B cell (primary cell): ENCODE measurements around the gene NNT. TPM values are rescaled to one million over a fixed set of nuclear protein-coding genes. Genes with fewer than 3 reads are reported as not detected.

Experiments
- ATAC-seq: fragments of 200-7000 bp; cut with Tn5 transposase; one replicate; pipeline ENCODE4 v1.10.0; 2021; ENCODE audit warnings: low read depth, mild to moderate bottlenecking, moderate number of reproducible peaks, moderate library complexity
- CTCF ChIA-PET: fragments of 350-600 bp; sonication (Branson Sonifier 250); formaldehyde crosslinking; loops from one replicate; lab custom pipeline; 2021; ENCODE audit warnings: antibody characterized with exemption, inconsistent platforms; lab: Charles Lee
- POLR2A ChIA-PET: fragments of 350-600 bp; sonication (Branson Sonifier 250); formaldehyde crosslinking; loops from one replicate; lab custom pipeline; 2021; ENCODE audit warnings: antibody characterized with exemption; lab: Charles Lee
- DNase-seq: peaks from one replicate; pipeline ENCODE4 v3.0.0; 2013
- H2AFZ ChIP-seq: 2 replicates; pipeline ENCODE4 v1.6.1; 2012; ENCODE audit warnings: mild to moderate bottlenecking, low read depth, low read length; ENCODE audit not compliant: insufficient read depth, poor library complexity, severe bottlenecking
- H3K27ac ChIP-seq, 2 donors: 1 replicate in 1 of 2; 2 replicates in 1 of 2; pipeline ENCODE4 v1.5.1; 2012 to 2013; ENCODE audit warnings: low read length in 2 of 2, mild to moderate bottlenecking in 2 of 2, moderate library complexity in 1 of 2
- H3K27me3 ChIP-seq, 4 experiments: fragments of 200-600 bp in 1 of 4; sonication (generic) in 1 of 4; replicated peaks in 1 of 4; 1 replicate in 2 of 4; 2 replicates in 2 of 4; pipeline versions ENCODE4 v1.6.1 to v1.7.0; 2013 to 2016; ENCODE audit warnings: low read length in 3 of 4, mild to moderate bottlenecking in 2 of 4, mixed read lengths in 1 of 4, moderate library complexity in 1 of 4; ENCODE audit not compliant: insufficient read depth in 4 of 4, control insufficient read depth in 3 of 4; ENCODE audit errors: control extremely low read depth in 1 of 4
- H3K36me3 ChIP-seq, 2 experiments: replicated peaks in 1 of 2; 1 replicate in 1 of 2; 2 replicates in 1 of 2; pipeline versions ENCODE4 v1.6.1 to v1.7.1; 2013; ENCODE audit warnings: low read length in 1 of 2; ENCODE audit not compliant: insufficient read depth in 2 of 2, control insufficient read depth in 1 of 2; ENCODE audit errors: control extremely low read depth in 1 of 2, extremely low read depth in 1 of 2
- H3K4me1 ChIP-seq, 2 donors: fragments of 200-600 bp in 1 of 2; sonication (generic) in 1 of 2; 1 replicate in 1 of 2; 2 replicates in 1 of 2; pipeline versions ENCODE4 v1.5.1 to v1.6.1; 2013 to 2017; ENCODE audit warnings: low read length in 2 of 2; ENCODE audit not compliant: control insufficient read depth in 2 of 2, insufficient read depth in 2 of 2
- H3K4me2 ChIP-seq: replicated peaks from 2 replicates; pipeline ENCODE3; 2012; ENCODE audit warnings: mild to moderate bottlenecking, low read depth, low read length; ENCODE audit not compliant: poor library complexity, severe bottlenecking
- H3K4me3 ChIP-seq, 5 experiments: fragments of 200-600 bp in 1 of 5; sonication (generic) in 1 of 5; 1 replicate in 3 of 5; 2 replicates in 2 of 5; pipeline versions ENCODE4 v1.5.1 to v1.7.0; 2011 to 2016; ENCODE audit warnings: low read length in 4 of 5, mild to moderate bottlenecking in 4 of 5, low read depth in 2 of 5, control low read depth in 1 of 5, moderate library complexity in 1 of 5; ENCODE audit not compliant: insufficient read depth in 1 of 5; ENCODE audit errors: control extremely low read depth in 1 of 5, extremely low read depth in 1 of 5
- H3K79me2 ChIP-seq: fragments of 200-600 bp; sonication (generic); one replicate; pipeline ENCODE4 v1.6.0; 2016; ENCODE audit warnings: low read length; ENCODE audit not compliant: control insufficient read depth, insufficient read depth
- H3K9ac ChIP-seq: fragments of 200-600 bp; sonication (generic); 2 replicates; pipeline ENCODE4 v1.6.1; 2017; ENCODE audit warnings: mild to moderate bottlenecking, low read length, moderate library complexity
- H3K9me3 ChIP-seq, 3 donors: one replicate each; pipeline versions ENCODE4 v1.6.1 to v1.7.1; 2013; ENCODE audit warnings: low read length in 2 of 3; ENCODE audit not compliant: control insufficient read depth in 2 of 3, insufficient read depth in 1 of 3; ENCODE audit errors: control extremely low read depth in 1 of 3
- H4K20me1 ChIP-seq: 2 replicates; pipeline ENCODE4 v1.6.0; 2012; ENCODE audit warnings: mild to moderate bottlenecking, low read length; ENCODE audit not compliant: insufficient read depth, control insufficient read depth, poor library complexity, severe bottlenecking
- H3K27ac Mint-ChIP-seq: one replicate; pipeline ENCODE4 v1.8.0; 2021; ENCODE audit warnings: mixed read lengths
- H3K27me3 Mint-ChIP-seq: one replicate; pipeline ENCODE4 v1.8.0; 2021; ENCODE audit warnings: mixed read lengths
- H3K4me1 Mint-ChIP-seq: one replicate; pipeline ENCODE4 v1.8.0; 2021; ENCODE audit warnings: mixed read lengths
- H3K4me3 Mint-ChIP-seq: one replicate; pipeline ENCODE4 v1.8.0; 2021; ENCODE audit warnings: mixed read lengths
- H3K9me3 Mint-ChIP-seq: one replicate; pipeline ENCODE4 v1.8.0; 2022; ENCODE audit warnings: mixed read lengths; ENCODE audit not compliant: insufficient read depth
- EZH2 ChIP-seq: IDR thresholded peaks from 2 replicates; pipeline ENCODE4 v1.6.1; 2012; ENCODE audit warnings: borderline replicate concordance, low read depth, mild to moderate bottlenecking, moderate library complexity, low read length; ENCODE audit not compliant: insufficient read depth, poor library complexity, severe bottlenecking
- whole genome bisulfite sequencing: methylation state at CpG from one replicate; pipeline ENCODE4 v1.1.5; 2013; ENCODE audit warnings: missing lambda C conversion rate; ENCODE audit not compliant: insufficient coverage; 5-methylcytosine and 5-hydroxymethylcytosine counted together
- intact Hi-C: fragments of 100-400 bp; cut with micrococcal nuclease; formaldehyde crosslinking; loops from one replicate; pipeline ENCODE4 v1.10.0; 2022
- polyA plus RNA-seq: library from polyadenylated mRNA; depleted of rRNA; stranded (reverse); fragments of >200 nt; gene quantifications from 2 replicates; pipeline ENCODE4 v1.2.3, GENCODE V29; 2012
- total RNA-seq, 2 donors: library from RNA; stranded (reverse); fragments of 120-200 nt in 1 of 2; gene quantifications; 1 replicate in 1 of 2; 2 replicates in 1 of 2; pipeline versions ENCODE4 v1.2.3 to v1.2.4, GENCODE V29; 2013 to 2022
- TF ChIP-seq, protein P1 (sequence below): fragments of 200-600 bp; IDR thresholded peaks from one replicate; pipeline ENCODE4 v1.8.0; 2022; ENCODE audit warnings: antibody characterized with exemption, mild to moderate bottlenecking

The NNT gene
- total and polyA plus RNA-seq, 2 donors (not counting 1 experiment from before 2014, with no cell fraction given), result 17.8 to 61.1 TPM

DNA sequence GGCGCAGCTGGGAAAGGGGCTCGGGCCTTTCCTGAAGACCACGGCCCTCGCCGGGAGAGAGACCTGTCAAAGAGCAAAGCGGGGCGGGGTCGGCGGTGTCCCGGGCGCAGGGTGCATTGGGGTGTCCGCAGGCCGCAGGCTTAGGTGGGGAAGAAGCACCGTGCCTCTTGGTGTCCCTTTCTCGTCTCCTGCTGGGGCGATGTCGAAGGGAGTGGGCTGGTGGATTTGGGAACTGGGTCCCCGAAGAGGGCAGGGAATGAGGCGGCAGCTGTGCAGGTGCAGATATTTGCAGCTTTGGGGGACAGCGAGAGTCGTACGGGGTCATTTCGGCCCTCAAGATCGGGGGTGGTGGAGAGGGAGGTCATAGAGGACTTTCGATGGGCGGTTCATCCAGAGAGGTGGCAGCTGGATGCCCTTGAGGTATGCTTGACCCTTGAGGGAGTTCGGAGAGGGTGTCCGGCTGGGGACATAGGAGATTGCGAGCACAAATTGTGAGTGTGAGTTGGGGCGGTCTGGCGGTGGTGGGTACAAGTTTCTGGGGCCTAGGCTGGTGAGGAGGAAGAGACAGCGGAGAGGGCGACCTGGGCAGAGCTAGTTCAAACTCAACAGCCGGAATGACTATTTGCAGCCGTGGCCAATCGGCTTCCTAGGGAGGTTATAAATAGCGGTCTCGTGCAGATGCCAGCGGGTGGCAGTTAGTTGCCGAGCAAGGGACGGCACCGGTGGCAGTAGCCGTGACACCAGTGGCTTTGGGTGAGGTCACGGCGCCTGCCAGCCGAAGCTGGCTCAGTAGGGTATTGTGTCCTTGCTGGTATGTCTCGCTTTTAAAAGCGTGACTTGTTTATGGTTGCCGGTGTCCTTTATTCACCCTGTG lies 601 bp downstream of the NNT start:
- H3K27me3 ChIP-seq, result no peaks in the 10 kb centered on the region
- DNase-seq (peak; percentile 86), ATAC-seq (peak; percentile 76)
- H2AFZ ChIP-seq, result peak overlapping the region; percentile 97
- H3K79me2 ChIP-seq, result peaks cover 69% of the 10 kb centered on the region
- H3K9me3 ChIP-seq, result no peaks in the 10 kb centered on the region
- H3K4me3 ChIP-seq, result peak overlapping the region; percentile 65 to 99 (median 80)
- H3K4me1 Mint-ChIP-seq, result peaks cover 34% of the 10 kb centered on the region
- H3K4me2 ChIP-seq, result peak overlapping the region; percentile 89
- H3K4me1 ChIP-seq, result peaks cover 16 to 24% of the 10 kb centered on the region in 2 donors
- peak overlapping the region; percentile 91 for H3K27ac Mint-ChIP-seq
- CTCF ChIA-PET, result interaction anchor here (0.7 to 4.7 kb wide), 8 partner anchors 9 to 496 kb away, joined by 3 to 27 read pairs (median 5); partner anchors contain the start of gene TMEM267
- H3K27me3 Mint-ChIP-seq, result no peaks in the 10 kb centered on the region
- TF ChIP-seq, protein P1, sequence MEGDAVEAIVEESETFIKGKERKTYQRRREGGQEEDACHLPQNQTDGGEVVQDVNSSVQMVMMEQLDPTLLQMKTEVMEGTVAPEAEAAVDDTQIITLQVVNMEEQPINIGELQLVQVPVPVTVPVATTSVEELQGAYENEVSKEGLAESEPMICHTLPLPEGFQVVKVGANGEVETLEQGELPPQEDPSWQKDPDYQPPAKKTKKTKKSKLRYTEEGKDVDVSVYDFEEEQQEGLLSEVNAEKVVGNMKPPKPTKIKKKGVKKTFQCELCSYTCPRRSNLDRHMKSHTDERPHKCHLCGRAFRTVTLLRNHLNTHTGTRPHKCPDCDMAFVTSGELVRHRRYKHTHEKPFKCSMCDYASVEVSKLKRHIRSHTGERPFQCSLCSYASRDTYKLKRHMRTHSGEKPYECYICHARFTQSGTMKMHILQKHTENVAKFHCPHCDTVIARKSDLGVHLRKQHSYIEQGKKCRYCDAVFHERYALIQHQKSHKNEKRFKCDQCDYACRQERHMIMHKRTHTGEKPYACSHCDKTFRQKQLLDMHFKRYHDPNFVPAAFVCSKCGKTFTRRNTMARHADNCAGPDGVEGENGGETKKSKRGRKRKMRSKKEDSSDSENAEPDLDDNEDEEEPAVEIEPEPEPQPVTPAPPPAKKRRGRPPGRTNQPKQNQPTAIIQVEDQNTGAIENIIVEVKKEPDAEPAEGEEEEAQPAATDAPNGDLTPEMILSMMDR, result no peak
- no peak for TF ChIP-seq EZH2
- H3K27ac ChIP-seq, result peak overlapping the region; percentile 71 to 89
- H4K20me1 ChIP-seq, result peaks cover 10% of the 10 kb centered on the region
- no peaks in the 10 kb centered on the region for H3K36me3 ChIP-seq
- POLR2A ChIA-PET, result interaction anchor here (0.5 to 2.4 kb wide), 11 partner anchors 46 to 654 kb away, joined by 3 to 18 read pairs (median 4); partner anchors contain the start of genes C5orf34, HMGCS1, PAIP1 and TMEM267
- WGBS, result under 1% methylated on average over 45 of the region's 49 CpGs
- peak overlapping the region; percentile 95 for H3K4me3 Mint-ChIP-seq
- H3K9me3 Mint-ChIP-seq, result no peaks in the 10 kb centered on the region
- H3K9ac ChIP-seq, result peak overlapping the region; percentile 95
- intact Hi-C loops, result loop anchor here (1.0 to 5.0 kb wide), 9 partner anchors 47 to 1679 kb away; partner anchors contain the start of genes FBXO4, HMGCS1, MRPS30 and TMEM267
